KBM-7 (cell line): Measurements from ENCODE around the gene APPL2.
A peak's percentile ranks its signal among the peaks of the same experiment; 100 is the strongest.
"Not testable (repeated sequence)": the region's sequence is repeated elsewhere in the genome, so short reads cannot be mapped to it uniquely, and the experiment has no call there.

ENCODE experiments used
- DNase-seq: peaks from one replicate; pipeline ENCODE4 v3.0.0-alpha.2; 2015
- in situ Hi-C: fragments of 300-500 bp; cut with MboI; formaldehyde crosslinking; loops from 2 replicates; pipeline ENCODE4 v1.14.3; 2020; ENCODE audit warnings: low sequenced_read_pairs, low pct_unique_long_range_greater_than_20kb, mixed read lengths

Gene APPL2

DNA sequence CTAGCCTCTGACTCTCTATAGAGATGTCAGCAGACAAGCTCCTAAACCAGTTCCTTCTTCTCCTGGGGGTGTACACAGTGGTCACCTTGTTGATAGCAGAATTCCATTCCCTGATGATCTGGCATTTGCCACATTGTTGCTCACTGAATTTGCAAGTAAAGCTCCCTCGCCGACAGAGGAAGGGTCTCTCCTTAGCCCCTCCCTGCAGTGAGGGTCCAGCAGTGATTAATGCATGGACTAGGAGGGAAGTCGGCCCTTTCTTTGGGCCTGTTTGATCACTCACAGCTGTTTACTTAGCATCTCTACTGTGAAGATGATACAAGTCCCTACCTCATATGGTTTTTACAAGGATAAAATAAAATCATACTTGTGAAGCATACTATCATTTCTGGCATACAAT lies 23.3 kb upstream of the APPL2 start:
- in situ Hi-C loops, result no loop called here
- no peak for DNase-seq

DNA sequence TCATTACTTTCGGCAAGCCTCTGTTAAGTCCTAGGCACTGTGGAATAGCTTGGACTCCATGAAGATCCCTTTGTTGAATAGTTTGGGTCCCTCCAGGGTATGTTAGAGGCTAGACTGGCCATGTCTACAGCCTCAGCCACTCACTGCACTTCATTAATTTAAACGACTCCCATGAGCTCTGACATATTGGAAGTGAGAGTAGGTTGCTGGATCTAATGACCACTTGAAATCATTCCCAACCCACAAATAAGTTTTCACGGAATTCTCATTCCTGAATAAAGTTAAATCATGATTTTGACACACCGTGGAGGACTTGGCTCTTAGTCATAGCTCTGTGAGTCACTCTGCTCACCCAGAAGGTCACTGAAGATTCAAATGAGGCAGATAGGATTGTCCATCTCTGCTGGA lies 21.4 kb upstream of the APPL2 start:
- in situ Hi-C loops, result no loop called here
- DNase-seq, result no peak

GRCh38 chr12:105256921-105257320 lies 20.9 kb upstream of the APPL2 start:
- in situ Hi-C loops, result no loop called here
- no peak for DNase-seq

- in situ Hi-C loops, DNase-seq: not testable (repeated sequence)
Measured at GRCh38 chr12:105256431-105256830, 20.5 kb upstream of the APPL2 start.

GRCh38 chr12:105256011-105256410 lies 20.0 kb upstream of the APPL2 start:
- no peak for DNase-seq
- in situ Hi-C loops, result no loop called here

- in situ Hi-C loops, result no loop called here
- DNase-seq, result no peak
Measured at GRCh38 chr12:105253866-105254513, 18.0 kb upstream of the APPL2 start.

DNA sequence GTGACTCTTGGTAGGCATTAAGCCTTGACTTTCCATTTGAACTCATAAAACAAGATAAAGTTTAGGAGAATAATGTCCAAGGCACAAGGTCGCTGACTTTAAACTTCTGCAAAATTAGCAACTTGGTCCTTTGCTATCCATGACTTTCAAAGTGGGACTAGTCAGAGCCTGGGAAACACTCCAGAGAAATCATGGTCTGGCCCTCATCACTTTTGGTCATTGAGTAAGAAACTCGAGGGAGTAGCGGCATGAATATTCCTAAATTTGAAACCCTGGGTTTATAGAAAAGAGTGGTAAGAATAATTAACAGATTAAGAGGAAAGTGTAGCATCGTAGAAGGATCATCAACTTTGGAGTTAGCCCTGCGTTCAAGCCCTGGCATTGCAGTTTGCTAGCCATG lies 16.9 kb upstream of the APPL2 start:
- no peak for DNase-seq
- in situ Hi-C loops, result no loop called here

GRCh38 chr12:105245776-105246427 lies 9.9 kb upstream of the APPL2 start:
- in situ Hi-C loops, DNase-seq: not testable (repeated sequence)

GRCh38 chr12:105245291-105245690 lies 9.3 kb upstream of the APPL2 start:
- DNase-seq, result no peak
- in situ Hi-C loops, result no loop called here

GRCh38 chr12:105240228-105240627 lies 4.3 kb upstream of the APPL2 start:
- DNase-seq, result peak; percentile 89
- in situ Hi-C loops, result no loop called here

GRCh38 chr12:105239304-105239703 lies 3.3 kb upstream of the APPL2 start:
- in situ Hi-C loops, result no loop called here
- no peak for DNase-seq

DNA sequence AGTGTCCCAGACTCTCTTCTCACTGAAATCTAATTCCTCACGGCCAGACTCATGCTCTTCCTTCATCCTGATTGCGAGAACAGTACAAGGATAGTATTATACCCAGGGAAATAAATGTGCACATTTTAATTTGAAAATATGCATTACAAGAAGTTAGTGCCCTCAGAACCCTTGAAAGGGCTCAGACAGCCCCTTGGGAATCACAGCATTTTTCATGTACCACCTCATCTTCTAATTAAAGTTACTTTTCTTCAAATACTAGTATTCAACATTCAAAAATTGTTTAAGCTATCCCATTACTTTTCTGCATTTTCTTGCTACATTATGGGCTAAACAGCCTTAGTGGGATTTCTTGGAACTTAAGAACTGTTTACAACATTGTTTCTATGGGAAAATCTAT lies 1.7 kb upstream of the APPL2 start:
- no peak for DNase-seq
- in situ Hi-C loops, result no loop called here

GRCh38 chr12:105235281-105235731 lies 668 bp downstream of the APPL2 start:
- DNase-seq, result no peak
- in situ Hi-C loops, result no loop called here

GRCh38 chr12:105234197-105234596 lies 1.8 kb downstream of the APPL2 start:
- no peak for DNase-seq
- in situ Hi-C loops, result no loop called here

- no peak for DNase-seq
- in situ Hi-C loops, result no loop called here
Measured at GRCh38 chr12:105233041-105233905, 2.7 kb downstream of the APPL2 start.

- in situ Hi-C loops, result no loop called here
- DNase-seq, result no peak
Measured at GRCh38 chr12:105231396-105231795, 4.6 kb downstream of the APPL2 start.

GRCh38 chr12:105229371-105229770 lies 6.6 kb downstream of the APPL2 start:
- in situ Hi-C loops, result no loop called here
- DNase-seq, result no peak

DNA sequence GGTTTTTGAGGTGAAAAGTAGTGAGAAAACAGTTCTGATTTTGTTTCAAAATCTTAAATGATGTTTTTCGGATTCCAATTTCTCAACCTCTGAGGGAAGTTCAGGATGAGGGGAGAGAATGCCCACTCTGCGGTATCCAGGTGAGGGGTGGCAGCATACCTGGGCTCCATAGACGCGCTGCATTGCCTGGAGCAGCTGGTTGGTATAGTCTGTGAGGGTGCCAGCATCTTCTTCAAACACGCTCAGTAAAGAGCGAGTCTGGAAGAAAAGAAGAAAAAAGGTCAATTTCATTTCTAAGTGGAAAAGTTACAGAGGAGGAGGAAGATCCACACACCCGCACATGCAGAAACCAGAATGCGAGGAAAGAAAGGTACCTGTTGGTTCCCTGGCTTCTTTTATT lies 7.0 kb downstream of the APPL2 start:
- DNase-seq, result no peak
- in situ Hi-C loops, result no loop called here

GRCh38 chr12:105228494-105228893 lies 7.5 kb downstream of the APPL2 start:
- no peak for DNase-seq
- in situ Hi-C loops, result no loop called here

DNA sequence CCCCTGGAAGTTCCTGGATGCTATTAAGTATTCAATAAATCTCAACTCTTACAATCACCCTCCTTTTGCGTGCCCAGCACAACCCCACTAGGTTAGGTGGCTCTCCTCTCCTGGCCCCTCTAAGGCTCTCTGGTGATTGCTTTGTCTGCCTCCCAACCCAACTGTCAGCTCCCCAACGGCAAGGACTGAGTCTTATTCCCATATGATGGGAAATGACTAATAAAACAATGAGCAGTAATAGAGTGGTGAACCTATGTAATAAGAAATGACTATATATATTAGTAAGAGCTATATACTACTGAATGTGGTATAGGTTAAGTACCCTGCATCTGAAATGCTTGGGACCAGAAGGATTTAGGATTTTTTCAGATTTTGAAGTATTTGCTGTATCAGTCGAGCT lies 8.1 kb downstream of the APPL2 start:
- DNase-seq, result no peak
- in situ Hi-C loops, result no loop called here
